Raji (cell line): ENCODE data around the gene BRINP2.

Experiments
- POLR2A ChIP-seq: IDR thresholded peaks from 2 replicates; pipeline ENCODE4 v1.6.1; 2011; ENCODE audit warnings: low read depth, low read length, control low read depth; ENCODE audit not compliant: insufficient read depth

The BRINP2 gene

GRCh38 chr1:177186639-177187038 lies 15.9 kb downstream of the BRINP2 start:
- TF ChIP-seq POLR2A: no peak

- no peak for TF ChIP-seq POLR2A
Observed at GRCh38 chr1:177190308-177190970, 19.7 kb downstream of the BRINP2 start.

- TF ChIP-seq POLR2A: no peak
Observed at GRCh38 chr1:177198243-177198642, 27.5 kb downstream of the BRINP2 start.

GRCh38 chr1:177200290-177200689 lies 29.5 kb downstream of the BRINP2 start:
- TF ChIP-seq POLR2A: no peak

- TF ChIP-seq POLR2A: no peak
Observed at GRCh38 chr1:177206831-177207355, 36.1 kb downstream of the BRINP2 start.

- no peak for TF ChIP-seq POLR2A
Observed at GRCh38 chr1:177208920-177209319, 38.2 kb downstream of the BRINP2 start.

GRCh38 chr1:177209357-177209756 lies 38.6 kb downstream of the BRINP2 start:
- TF ChIP-seq POLR2A: no peak

- TF ChIP-seq POLR2A: no peak
Observed at GRCh38 chr1:177210071-177210470, 39.3 kb downstream of the BRINP2 start.

GRCh38 chr1:177211231-177211630 lies 40.5 kb downstream of the BRINP2 start:
- no peak for TF ChIP-seq POLR2A

- no peak for TF ChIP-seq POLR2A
Observed at GRCh38 chr1:177216587-177217202, 45.9 kb downstream of the BRINP2 start.

GRCh38 chr1:177219554-177220458 lies 49.0 kb downstream of the BRINP2 start:
- no peak for TF ChIP-seq POLR2A

- TF ChIP-seq POLR2A: no peak
Observed at GRCh38 chr1:177223359-177223758, 52.6 kb downstream of the BRINP2 start.

GRCh38 chr1:177227978-177228692 lies 57.4 kb downstream of the BRINP2 start:
- no peak for TF ChIP-seq POLR2A

GRCh38 chr1:177228693-177229065 lies 57.9 kb downstream of the BRINP2 start:
- TF ChIP-seq POLR2A: no peak

GRCh38 chr1:177229781-177230180 lies 59.0 kb downstream of the BRINP2 start:
- TF ChIP-seq POLR2A: no peak
